Left forelimb (tissue), 1 donor: ENCODE data around the gene TREX2.

Experiments used
- DNase-seq: peaks from one replicate; pipeline ENCODE4 v3.0.0-alpha.2; 2018; ENCODE audit warnings: low spot score

TREX2 gene

GRCh38 chrX:153456161-153456560, 10.3 kb upstream of the TREX2 start:
- DNase-seq, result no peak

DNA sequence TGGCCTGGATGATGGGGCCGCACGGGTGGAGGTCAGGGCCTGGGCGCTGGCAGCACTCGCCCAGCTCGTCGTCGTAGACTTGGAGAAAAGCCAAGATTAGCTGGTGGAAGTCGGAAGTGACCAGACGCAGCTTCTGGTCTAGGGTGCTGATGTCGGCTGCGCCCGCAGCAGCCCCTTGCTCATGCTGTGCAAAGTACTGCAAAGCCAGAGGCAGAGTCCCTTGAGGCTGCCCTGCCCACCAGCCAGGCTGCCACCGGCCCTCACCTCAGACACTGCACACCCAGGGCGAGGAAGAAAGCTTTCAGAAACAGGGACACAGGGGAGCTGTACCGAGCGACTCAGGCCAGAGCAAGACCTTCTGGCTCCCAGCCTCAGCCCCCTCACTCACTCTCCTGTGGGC, 9.7 kb upstream of the TREX2 start:
- no peak for DNase-seq

DNA sequence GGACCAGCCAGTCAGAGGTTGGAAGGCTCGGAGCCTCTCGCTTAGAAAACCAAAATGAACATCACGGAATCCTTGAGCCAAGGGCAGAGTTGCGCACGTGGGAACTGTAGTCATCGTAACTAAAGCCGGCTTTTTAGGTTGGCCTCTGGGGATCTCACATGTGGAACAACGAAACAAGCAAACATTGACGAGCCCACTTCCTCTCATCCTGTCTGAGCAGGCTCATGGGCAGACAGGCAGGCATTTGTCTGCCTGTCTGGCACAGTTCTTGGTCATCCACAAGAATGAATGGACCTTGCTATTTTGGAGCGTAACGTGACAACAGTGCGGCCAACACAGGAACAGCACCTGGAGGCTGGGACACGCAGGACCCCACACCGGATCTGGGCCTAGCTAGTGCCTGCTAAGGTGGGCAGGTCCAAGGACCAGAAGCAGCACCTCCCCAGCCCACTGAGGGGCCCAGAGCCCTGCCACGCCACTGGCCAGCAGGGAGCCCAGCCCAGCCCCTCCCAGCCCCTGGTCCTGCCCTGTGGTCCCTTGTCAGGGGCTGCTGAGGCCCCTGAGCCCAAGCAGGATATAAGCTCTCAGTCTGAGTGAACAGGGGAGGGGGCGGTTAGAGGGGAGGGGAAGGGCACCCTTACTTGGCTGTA, 9.2 kb upstream of the TREX2 start:
- no peak for DNase-seq

DNA sequence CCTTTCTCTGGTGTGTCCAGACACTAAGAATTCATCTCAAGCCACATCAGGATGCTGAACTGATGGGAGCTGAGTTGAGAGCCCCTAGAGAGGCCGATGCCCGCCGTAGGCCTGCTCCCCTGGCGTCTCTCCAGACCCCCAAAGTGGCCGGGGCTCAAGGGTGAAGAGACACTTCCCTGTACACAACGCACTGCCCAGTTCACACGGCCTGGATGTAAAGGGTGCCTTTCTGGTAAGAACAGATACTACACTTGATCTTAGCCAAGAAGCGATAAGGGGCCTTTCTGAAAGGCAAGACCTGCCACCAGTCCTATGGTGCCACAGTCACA, 5.1 kb upstream of the TREX2 start:
- no peak for DNase-seq

DNA sequence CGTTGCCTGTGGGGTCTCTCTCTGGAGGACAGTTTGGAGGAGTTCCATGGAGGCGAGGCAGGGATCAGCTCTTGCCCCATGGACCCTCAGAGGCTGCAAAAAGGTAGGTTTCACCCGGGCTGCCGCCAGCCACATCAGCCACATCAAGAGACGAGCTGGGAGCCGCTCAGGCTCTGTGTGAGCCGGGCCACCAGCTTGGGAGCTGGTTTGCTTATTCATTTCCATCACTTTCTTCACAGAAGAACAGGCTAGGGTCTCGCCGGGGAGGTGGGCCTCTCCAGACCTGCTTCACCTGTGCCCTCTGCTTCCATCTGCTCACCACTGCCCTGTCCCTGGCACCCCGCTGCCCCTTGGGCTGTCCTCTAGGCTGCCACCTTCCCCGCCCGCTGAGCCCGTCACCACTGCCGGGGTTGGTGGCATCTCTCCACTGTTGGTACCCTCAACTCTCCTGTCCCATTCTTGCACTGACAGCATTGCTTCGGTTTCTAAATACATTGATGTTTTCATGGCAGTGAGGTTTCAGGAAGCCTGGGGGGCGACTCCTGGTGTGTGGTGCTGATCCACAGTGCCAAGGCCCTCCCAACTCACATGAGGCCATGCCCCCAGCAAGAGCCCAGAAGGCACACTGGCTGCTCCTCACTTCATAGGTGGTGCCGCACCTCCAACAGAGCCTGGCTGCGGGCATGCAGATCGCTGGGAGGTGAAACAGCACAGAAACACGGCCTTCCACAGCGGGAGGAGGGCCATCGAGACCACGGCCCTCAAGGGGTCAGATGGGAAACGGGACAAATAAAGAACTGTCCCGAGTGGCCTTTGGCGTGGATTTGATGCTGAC, 4.5 kb upstream of the TREX2 start:
- DNase-seq, result no peak

- no peak for DNase-seq
Observed at GRCh38 chrX:153449368-153450113, 3.7 kb upstream of the TREX2 start.

- DNase-seq, result no peak
Observed at GRCh38 chrX:153448556-153449367, 2.9 kb upstream of the TREX2 start.

GRCh38 chrX:153447581-153447960, 1.7 kb upstream of the TREX2 start:
- DNase-seq, result no peak

GRCh38 chrX:153446950-153447580, 1.2 kb upstream of the TREX2 start:
- DNase-seq, result no peak

DNA sequence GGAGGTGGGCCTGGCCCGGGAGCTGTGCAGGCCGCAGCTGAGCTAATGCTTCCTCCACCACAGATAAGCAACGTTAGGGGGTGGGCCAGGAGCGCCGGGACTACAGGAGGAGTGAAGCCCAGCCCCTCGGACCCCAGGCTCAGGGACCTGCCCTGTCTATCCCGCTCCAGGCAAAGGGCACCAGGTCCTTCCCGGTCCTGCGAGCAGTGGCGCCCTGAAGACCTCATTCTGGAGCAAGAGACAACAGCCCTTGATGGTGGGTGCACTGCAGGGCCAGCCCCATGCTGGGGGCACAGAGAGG, 730 bp upstream of the TREX2 start:
- DNase-seq, result no peak

- DNase-seq, result no peak
Observed at GRCh38 chrX:153445106-153445855, 575 bp downstream of the TREX2 start.

- DNase-seq, result no peak
Observed at GRCh38 chrX:153444333-153445011, 1.4 kb downstream of the TREX2 start.

- DNase-seq, result no peak
Observed at GRCh38 chrX:153443476-153444332, 2.2 kb downstream of the TREX2 start.

DNA sequence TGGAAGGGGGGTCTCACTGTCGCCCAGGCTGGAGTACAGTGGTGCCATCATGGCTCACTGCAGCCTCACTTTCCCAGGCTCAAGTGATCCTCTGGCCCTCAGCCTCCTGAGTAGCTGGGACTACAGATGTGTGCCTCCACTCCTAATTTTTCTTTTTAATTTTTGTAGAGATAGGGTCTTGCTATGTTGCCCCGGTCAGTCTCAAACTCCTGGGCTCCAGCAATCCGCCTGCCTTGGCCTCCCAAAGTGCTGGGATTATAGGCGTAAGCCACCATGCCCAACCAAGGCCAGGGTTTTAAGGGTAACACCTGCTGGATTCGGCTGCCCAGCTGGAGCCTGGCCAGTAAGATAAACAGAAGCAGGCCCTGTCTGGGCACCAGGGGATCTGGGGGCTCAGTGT, 3.4 kb downstream of the TREX2 start:
- no peak for DNase-seq

DNA sequence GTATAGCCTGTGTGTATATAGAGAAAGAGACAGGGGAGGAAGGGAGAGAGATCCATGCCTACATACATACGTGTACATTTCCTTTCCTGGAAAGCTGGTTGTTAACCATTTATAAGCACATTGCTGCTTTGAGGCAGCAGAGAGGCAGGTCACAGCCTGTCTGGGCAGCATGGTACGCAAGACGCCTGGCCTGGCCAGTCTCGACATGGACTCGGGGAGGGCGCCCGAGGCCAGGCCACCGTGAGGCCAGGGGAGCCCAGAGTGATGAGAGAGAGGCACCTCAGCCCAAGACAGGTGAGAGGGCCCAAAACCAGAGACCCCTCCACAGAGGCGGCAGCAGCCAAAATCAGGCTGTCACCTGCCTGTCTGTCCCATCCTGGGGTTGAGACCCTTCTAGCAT, 3.9 kb downstream of the TREX2 start:
- no peak for DNase-seq

- no peak for DNase-seq
Observed at GRCh38 chrX:153441296-153441695, 4.6 kb downstream of the TREX2 start.

DNA sequence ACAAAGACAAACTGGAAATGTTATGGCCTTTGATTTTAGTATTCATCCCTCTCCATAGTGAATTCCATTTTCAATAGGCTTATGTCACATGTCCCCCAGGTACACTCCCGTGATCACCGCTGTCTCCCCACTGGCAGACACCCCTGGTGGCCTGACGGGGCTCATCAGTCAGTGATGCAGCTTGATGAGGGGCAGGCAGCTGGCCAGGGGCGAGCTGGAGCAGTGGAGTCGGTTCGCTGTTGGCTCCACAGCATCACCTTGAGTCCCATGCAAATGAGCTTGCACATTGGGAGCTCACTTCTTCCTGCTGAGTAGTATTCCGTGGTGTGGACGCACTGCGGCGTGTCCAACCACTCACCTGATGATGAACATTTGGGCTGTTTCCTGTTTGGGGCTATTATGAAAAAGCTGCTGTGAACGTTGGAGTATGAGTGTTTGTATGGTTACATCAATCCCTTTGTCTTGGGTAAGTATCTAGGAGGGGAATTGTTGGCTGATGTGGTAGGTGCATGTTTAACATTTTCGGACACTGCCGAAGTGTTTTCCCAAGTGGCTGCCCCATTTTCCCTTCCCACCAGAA, 5.2 kb downstream of the TREX2 start:
- no peak for DNase-seq

DNA sequence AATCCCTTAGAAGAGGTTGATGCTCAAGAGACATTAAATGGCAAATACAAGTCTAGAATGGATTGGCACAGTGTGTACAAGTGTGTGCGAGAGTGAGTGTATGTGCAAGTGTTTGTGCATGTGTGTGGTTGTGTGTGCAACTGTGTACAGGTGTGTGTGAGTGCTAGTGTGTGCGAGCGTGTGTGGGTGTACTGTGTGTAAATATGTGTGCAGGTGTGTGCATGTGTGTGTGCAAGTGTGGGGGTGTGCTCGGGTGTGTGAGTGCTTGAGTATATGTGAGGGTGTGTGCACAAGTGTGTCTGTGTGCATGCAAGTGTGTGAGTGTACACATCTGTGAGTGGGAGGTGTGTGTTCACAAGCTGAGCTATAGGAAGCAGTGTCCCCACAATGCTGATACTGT, 5.9 kb downstream of the TREX2 start:
- no peak for DNase-seq

- no peak for DNase-seq
Observed at GRCh38 chrX:153438532-153438931, 7.3 kb downstream of the TREX2 start.
